Measurements from ENCODE around the gene SLC26A6. TPM values are rescaled to one million over a fixed set of nuclear protein-coding genes. Genes with fewer than 3 reads are reported as not detected.

The SLC26A6 gene
- total and polyA plus RNA-seq, 9 donors = 7.9 to 19.1 (median 10.5) TPM

GRCh38 chr3:48650723-48651122 is 15.5 kb upstream of the SLC26A6 start:
- TF ChIP-seq CTCF (IDR thresholded peaks at IDR 0.05) (no peak), EP300 (IDR thresholded peaks at IDR 0.05) (no peak), POLR2A (IDR thresholded peaks at IDR 0.05) (no peak)
- H3K9me3 ChIP-seq = no peaks in the 10 kb centered on the region
- H3K36me3 ChIP-seq = no peaks in the 10 kb centered on the region
- DNase-seq = no peak
- WGBS, 3 donors = 86 to 94% (median 90%) methylated on average over 12 of the region's 12 CpGs
- intact Hi-C loops (cut with DNase I) = no loop called here
- H3K27me3 ChIP-seq = no peaks in the 10 kb centered on the region
- H3K4me1 ChIP-seq (ENCODE audit: insufficient read depth) = peaks cover 2% of the 10 kb centered on the region
- no peak overlapping the region for H3K4me3 ChIP-seq
- no peak overlapping the region for H3K27ac ChIP-seq

- intact Hi-C loops (cut with DNase I) = no loop called here
- WGBS, 3 donors = 85 to 90% (median 86%) methylated on average over 15 of the region's 15 CpGs
Observed at GRCh38 chr3:48648188-48648850, 13.1 kb upstream of the SLC26A6 start.

GRCh38 chr3:48647714-48648113 is 12.5 kb upstream of the SLC26A6 start:
- Histone ChIP-seq H3K4me1 (ENCODE audit: insufficient read depth) (no peaks in the 10 kb centered on the region), H3K27me3 (no peaks in the 10 kb centered on the region), H3K4me3 (no peak overlapping the region), H3K9me3 (no peaks in the 10 kb centered on the region), H3K36me3 (no peaks in the 10 kb centered on the region), H3K27ac (no peak overlapping the region)
- TF ChIP-seq EP300 (IDR thresholded peaks at IDR 0.05) (no peak), CTCF (IDR thresholded peaks at IDR 0.05) (no peak), POLR2A (IDR thresholded peaks at IDR 0.05) (no peak)
- intact Hi-C loops (cut with DNase I) = no loop called here
- DNase-seq = no peak
- WGBS, 3 donors = 81 to 83% (median 83%) methylated on average over 9 of the region's 9 CpGs

More at GRCh38 chr3:48648188-48648850, 13.1 kb upstream of the SLC26A6 start:
- DNase-seq = no peak
- Histone ChIP-seq H3K27ac (no peak overlapping the region), H3K27me3 (no peaks in the 10 kb centered on the region), H3K36me3 (no peaks in the 10 kb centered on the region), H3K4me3 (no peak overlapping the region), H3K9me3 (no peaks in the 10 kb centered on the region), H3K4me1 (ENCODE audit: insufficient read depth) (no peaks in the 10 kb centered on the region)
- no peak for TF ChIP-seq CTCF (IDR thresholded peaks at IDR 0.05)
- no peak for TF ChIP-seq EP300 (IDR thresholded peaks at IDR 0.05)
- TF ChIP-seq POLR2A (IDR thresholded peaks at IDR 0.05) = no peak

- Histone ChIP-seq H3K4me3 (no peak overlapping the region), H3K9me3 (no peaks in the 10 kb centered on the region), H3K27ac (no peak overlapping the region), H3K27me3 (no peaks in the 10 kb centered on the region), H3K36me3 (no peaks in the 10 kb centered on the region), H3K4me1 (ENCODE audit: insufficient read depth) (no peaks in the 10 kb centered on the region)
- WGBS, 3 donors = 90 to 94% (median 91%) methylated on average over 17 to 22 of the region's 22 CpGs
- DNase-seq = no peak
- intact Hi-C loops (cut with DNase I) = no loop called here
- TF ChIP-seq POLR2A (IDR thresholded peaks at IDR 0.05) (no peak), CTCF (IDR thresholded peaks at IDR 0.05) (no peak), EP300 (IDR thresholded peaks at IDR 0.05) (no peak)
Observed at GRCh38 chr3:48644898-48645760, 9.9 kb upstream of the SLC26A6 start.

Measured in ovary (tissue), 9 donors.